ENCODE results near the gene DAO. TPM values are rescaled to one million over a fixed set of nuclear protein-coding genes. Genes with fewer than 3 reads are reported as not detected.

Gene DAO
- total RNA-seq, 2 experiments from 2014 or later = not detected

- no peak overlapping the region for H3K27ac ChIP-seq (ENCODE audit: low read depth, low read length, poor library complexity, severe bottlenecking)
- no TSS peak for BruUV-seq (replicated peaks)
- H3K4me2 ChIP-seq (ENCODE audit: low read length) = no peak overlapping the region
- no peaks in the 10 kb centered on the region for H3K9me3 ChIP-seq (ENCODE audit: low read length)
- H3K36me3 ChIP-seq (ENCODE audit: insufficient read depth, low read length) = no peaks in the 10 kb centered on the region
- POLR2A ChIA-PET = interaction anchor here (0.5 to 1.8 kb wide), 5 partner anchors 47 to 209 kb away, joined by 3 to 6 read pairs (median 3); partner anchors contain the start of gene ALKBH2
- no peaks in the 10 kb centered on the region for H3K4me1 ChIP-seq (ENCODE audit: insufficient read depth, low read length, poor library complexity, severe bottlenecking)
- no peaks in the 10 kb centered on the region for H3K9me2 ChIP-seq (ENCODE audit: insufficient read depth, low read length)
- CTCF ChIA-PET (ENCODE audit: unreplicated experiment) = interaction anchor here (0.6 to 1.8 kb wide), 6 partner anchors 67 to 1892 kb away, joined by 3 to 8 read pairs (median 3); partner anchors contain the start of gene ALKBH2
- intact Hi-C loops (cut with micrococcal nuclease; ENCODE audit: unreplicated experiment) = loop anchor here (1.0 kb wide), 2 partner anchors 67 to 209 kb away; partner anchors contain the start of gene ALKBH2
- DNase-seq (ENCODE audit: low spot score) = peak; percentile 72
- no peaks in the 10 kb centered on the region for H3K79me2 ChIP-seq (ENCODE audit: insufficient read depth, low read depth, low read length)
- H2AFZ ChIP-seq (ENCODE audit: low read length) = peak overlapping the region; percentile 7; the same call in 1 of the 2 replicates
- no peaks in the 10 kb centered on the region for H4K20me1 ChIP-seq (ENCODE audit: insufficient read depth, low read length)
- no peak overlapping the region for H3K4me3 ChIP-seq (ENCODE audit: low read depth, low read length, poor library complexity, severe bottlenecking)
- peak; percentile 91 for TF ChIP-seq CTCF (conservative IDR thresholded peaks at IDR 0.05; ENCODE audit: low read length)
- TF ChIP-seq EZH2phosphoT487 (IDR thresholded peaks at IDR 0.05; ENCODE audit: borderline replicate concordance, low read depth, low read length) = no peak
Observed at GRCh38 chr12:108884116-108885012, 4.5 kb downstream of the DAO start.

GRCh38 chr12:108886873-108887629 is 7.2 kb downstream of the DAO start:
- no TSS peak for BruUV-seq (replicated peaks)
- CTCF ChIA-PET (ENCODE audit: unreplicated experiment) = no interaction called here

More at GRCh38 chr12:108886873-108887629, 7.2 kb downstream of the DAO start:
- H3K4me3 ChIP-seq (ENCODE audit: low read depth, low read length, poor library complexity, severe bottlenecking) = no peak overlapping the region
- no peak for DNase-seq (ENCODE audit: low spot score)
- intact Hi-C loops (cut with micrococcal nuclease; ENCODE audit: unreplicated experiment) = no loop called here
- POLR2A ChIA-PET = interaction anchor here (0.5 to 0.7 kb wide), 4 partner anchors 16 to 217 kb away, joined by 3 to 5 read pairs (median 3); no protein-coding TSS in a partner anchor
- TF ChIP-seq EZH2phosphoT487 (IDR thresholded peaks at IDR 0.05; ENCODE audit: borderline replicate concordance, low read depth, low read length) (no peak), CTCF (conservative IDR thresholded peaks at IDR 0.05; ENCODE audit: low read length) (no peak)
- no peaks in the 10 kb centered on the region for H3K9me3 ChIP-seq (ENCODE audit: low read length)
- no peaks in the 10 kb centered on the region for H4K20me1 ChIP-seq (ENCODE audit: insufficient read depth, low read length)
- H3K36me3 ChIP-seq (ENCODE audit: insufficient read depth, low read length) = no peaks in the 10 kb centered on the region
- no peaks in the 10 kb centered on the region for H3K4me1 ChIP-seq (ENCODE audit: insufficient read depth, low read length, poor library complexity, severe bottlenecking)
- H2AFZ ChIP-seq (ENCODE audit: low read length) = no peak overlapping the region
- H3K4me2 ChIP-seq (ENCODE audit: low read length) = no peak overlapping the region
- no peaks in the 10 kb centered on the region for H3K79me2 ChIP-seq (ENCODE audit: insufficient read depth, low read depth, low read length)
- no peak overlapping the region for H3K27ac ChIP-seq (ENCODE audit: low read depth, low read length, poor library complexity, severe bottlenecking)
- H3K9me2 ChIP-seq (ENCODE audit: insufficient read depth, low read length) = no peaks in the 10 kb centered on the region
